GM12864 (cell line): ENCODE measurements around the gene KAT2A.
A peak's percentile ranks its signal among the peaks of the same experiment; 100 is the strongest.

Experiments
- DNase-seq: peaks from one replicate; pipeline ENCODE4 v3.0.0-alpha.2; 2011; ENCODE audit warnings: low read depth
- H3K4me3 ChIP-seq: 2 replicates; pipeline ENCODE4 v1.5.1; 2011; ENCODE audit warnings: mild to moderate bottlenecking, low read depth, low read length, control low read depth
- TF ChIP-seq, protein P1 (sequence below): IDR thresholded peaks from 2 replicates; pipeline ENCODE4 v1.5.1; 2011; ENCODE audit warnings: low read depth, mild to moderate bottlenecking, moderate library complexity, low read length, control low read depth, inconsistent platforms; ENCODE audit errors: missing control alignments

Gene KAT2A

DNA sequence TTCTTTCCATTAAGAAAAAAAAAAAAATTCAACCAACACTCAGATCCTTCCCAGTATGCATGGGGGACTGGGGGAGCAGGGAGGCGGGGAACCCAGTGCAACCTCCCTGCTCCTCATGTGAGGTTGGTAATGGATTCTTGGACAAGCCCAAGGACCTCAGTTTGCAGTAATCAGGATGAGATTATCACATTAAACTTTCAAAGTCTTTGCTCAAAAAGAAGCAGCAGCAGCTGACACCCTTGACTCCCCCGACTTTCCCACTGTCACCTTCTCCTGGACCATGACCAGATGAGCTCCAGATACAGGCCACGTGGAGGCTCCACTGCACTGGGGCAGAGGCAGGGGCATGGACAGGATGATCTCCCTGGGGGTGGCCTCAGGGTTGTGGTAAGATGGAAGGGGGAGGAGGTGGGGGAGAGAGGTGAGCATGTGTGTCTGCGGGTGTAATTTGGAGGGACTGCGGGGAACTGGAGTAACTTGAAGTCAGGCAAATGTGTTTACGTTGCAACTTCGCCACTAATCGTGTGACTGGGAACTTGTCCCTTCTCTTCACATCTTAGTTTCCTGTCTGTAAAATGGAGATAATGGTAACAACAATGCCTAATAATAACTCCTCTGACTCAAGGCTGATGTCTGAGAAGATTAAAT, 42.6 kb downstream of the KAT2A start:
- H3K4me3 ChIP-seq, result no peak overlapping the region
- DNase-seq, result no peak
- TF ChIP-seq, protein P1, sequence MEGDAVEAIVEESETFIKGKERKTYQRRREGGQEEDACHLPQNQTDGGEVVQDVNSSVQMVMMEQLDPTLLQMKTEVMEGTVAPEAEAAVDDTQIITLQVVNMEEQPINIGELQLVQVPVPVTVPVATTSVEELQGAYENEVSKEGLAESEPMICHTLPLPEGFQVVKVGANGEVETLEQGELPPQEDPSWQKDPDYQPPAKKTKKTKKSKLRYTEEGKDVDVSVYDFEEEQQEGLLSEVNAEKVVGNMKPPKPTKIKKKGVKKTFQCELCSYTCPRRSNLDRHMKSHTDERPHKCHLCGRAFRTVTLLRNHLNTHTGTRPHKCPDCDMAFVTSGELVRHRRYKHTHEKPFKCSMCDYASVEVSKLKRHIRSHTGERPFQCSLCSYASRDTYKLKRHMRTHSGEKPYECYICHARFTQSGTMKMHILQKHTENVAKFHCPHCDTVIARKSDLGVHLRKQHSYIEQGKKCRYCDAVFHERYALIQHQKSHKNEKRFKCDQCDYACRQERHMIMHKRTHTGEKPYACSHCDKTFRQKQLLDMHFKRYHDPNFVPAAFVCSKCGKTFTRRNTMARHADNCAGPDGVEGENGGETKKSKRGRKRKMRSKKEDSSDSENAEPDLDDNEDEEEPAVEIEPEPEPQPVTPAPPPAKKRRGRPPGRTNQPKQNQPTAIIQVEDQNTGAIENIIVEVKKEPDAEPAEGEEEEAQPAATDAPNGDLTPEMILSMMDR, result no peak

- no peak for DNase-seq
- no peak overlapping the region for H3K4me3 ChIP-seq
- TF ChIP-seq, protein P1, result no peak
Measured at GRCh38 chr17:42077755-42078154, 43.4 kb downstream of the KAT2A start.

GRCh38 chr17:42076797-42077559, 44.2 kb downstream of the KAT2A start:
- H3K4me3 ChIP-seq, result no peak overlapping the region
- DNase-seq, result no peak
- TF ChIP-seq, protein P1, result no peak

DNA sequence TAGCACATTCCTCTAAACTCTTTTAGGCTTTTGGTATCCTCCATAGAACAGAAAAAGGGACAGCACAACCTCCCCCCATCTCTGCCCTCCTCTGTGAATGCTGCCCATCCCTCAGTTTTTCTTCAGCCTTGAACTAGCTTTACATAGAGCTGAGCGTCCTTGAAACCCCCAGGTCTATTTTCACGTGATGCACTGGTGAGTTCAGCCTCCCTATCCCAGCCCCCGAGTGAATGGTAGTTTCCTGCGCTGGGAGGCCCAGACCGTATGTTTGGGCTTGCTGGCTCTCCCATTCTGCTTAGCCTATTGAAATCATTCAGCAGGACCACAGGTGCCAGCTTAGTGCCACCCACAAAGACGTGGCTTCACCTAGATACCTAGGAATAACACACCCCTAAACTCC, 45.4 kb downstream of the KAT2A start:
- TF ChIP-seq, protein P1, result no peak
- no peak for DNase-seq
- H3K4me3 ChIP-seq, result no peak overlapping the region

DNA sequence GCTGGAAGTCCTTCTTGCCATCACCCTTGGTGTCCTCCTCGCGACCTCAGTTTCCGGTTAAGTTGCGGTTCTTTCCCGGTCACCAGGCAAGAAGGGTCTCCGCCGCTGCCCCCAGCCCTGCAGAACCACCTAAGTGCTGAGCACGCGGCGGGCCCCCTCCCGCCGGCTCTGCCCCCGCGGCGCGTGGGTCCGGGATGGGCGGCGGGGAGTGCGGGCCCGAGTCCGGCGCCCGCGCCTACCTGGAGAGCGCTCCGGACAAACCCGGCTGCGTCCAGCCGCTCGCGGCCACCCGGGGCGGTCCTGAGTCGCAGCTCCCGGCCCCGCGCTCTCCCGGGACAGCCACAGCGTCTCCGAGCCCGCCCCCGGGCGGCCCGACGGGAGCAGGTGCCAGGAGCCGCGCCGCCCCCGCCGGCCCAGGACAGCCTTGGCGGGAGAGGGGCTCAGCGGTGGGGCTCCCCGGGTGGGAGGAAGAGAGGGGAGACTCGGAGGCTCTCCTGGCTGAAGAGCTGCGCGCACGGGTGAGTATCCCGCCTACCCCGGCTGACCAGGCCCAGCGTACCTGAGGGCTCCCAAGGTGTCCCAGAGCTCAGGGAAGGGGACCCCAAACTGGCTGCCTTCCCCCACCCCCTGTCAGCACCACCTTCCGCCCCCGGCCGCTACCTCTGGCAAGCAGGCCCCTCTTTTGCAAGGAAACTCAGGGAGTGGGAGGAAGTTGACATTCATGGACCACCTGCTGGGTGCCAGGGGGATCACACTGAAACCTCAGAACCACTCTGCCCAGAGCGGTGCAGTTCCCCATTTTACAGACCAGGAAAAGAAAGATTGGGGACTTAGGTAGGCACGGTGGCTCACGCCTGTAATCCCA, 48.6 kb downstream of the KAT2A start:
- DNase-seq, result no peak
- H3K4me3 ChIP-seq, result peak overlapping the region; percentile 12
- TF ChIP-seq, protein P1, result peak; percentile 7

- H3K4me3 ChIP-seq, result no peak overlapping the region
- DNase-seq, result no peak
- TF ChIP-seq, protein P1, result no peak
Measured at GRCh38 chr17:42071810-42072209, 49.4 kb downstream of the KAT2A start.
